ENCODE data around the gene CTNNA2.

GRCh38 chr2:80476535-80477117 lies 963.8 kb downstream of the CTNNA2 start:
- TF ChIP-seq POLR2A (IDR thresholded peaks at IDR 0.05), result no peak
- no peak for TF ChIP-seq CTCF (IDR thresholded peaks at IDR 0.05)
